ENCODE results near the gene NPBWR2. TPM values are rescaled to one million over a fixed set of nuclear protein-coding genes. Genes with fewer than 3 reads are reported as not detected.
A peak's percentile ranks its signal among the peaks of the same experiment; 100 is the strongest.
"Not testable (repeated sequence)": the region's sequence is repeated elsewhere in the genome, so short reads cannot be mapped to it uniquely, and the experiment has no call there.

The NPBWR2 gene
- total RNA-seq, 4 donors from 2014 or later, result not detected

GRCh38 chr20:64090165-64090564, 17.2 kb downstream of the NPBWR2 start:
- Histone ChIP-seq H3K4me3 (no peak overlapping the region), H3K27me3 (peaks cover 0 to 22% of the 10 kb centered on the region in 2 donors), H3K27ac (no peak overlapping the region), H3K4me1 (no peaks in the 10 kb centered on the region), H3K36me3 (no peaks in the 10 kb centered on the region), H3K9me3 (peaks cover 0 to 12% (median 0%) of the 10 kb centered on the region in 4 donors)
- 42 to 64% methylated on average over 10 of the region's 10 CpGs for WGBS, 2 donors
- TF ChIP-seq POLR2A (IDR thresholded peaks at IDR 0.05), result no peak
- TF ChIP-seq CTCF (IDR thresholded peaks at IDR 0.05), result no peak
- TF ChIP-seq EP300 (IDR thresholded peaks at IDR 0.05), result no peak
- no peak for DNase-seq (ENCODE audit: low spot score in 2 of 2)

- Histone ChIP-seq H3K9me3 (peaks cover 0 to 12% (median 0%) of the 10 kb centered on the region in 4 donors), H3K27me3 (peaks cover 0 to 32% of the 10 kb centered on the region in 2 donors), H3K4me1 (peaks cover 0 to 13% (median 3%) of the 10 kb centered on the region in 4 donors)
- DNase-seq (ENCODE audit: low spot score in 2 of 2); H3K27ac ChIP-seq; H3K36me3 ChIP-seq; H3K4me3 ChIP-seq: not testable (repeated sequence)
Measured at GRCh38 chr20:64088586-64088985, 18.8 kb downstream of the NPBWR2 start.

GRCh38 chr20:64087226-64087825, 20.0 kb downstream of the NPBWR2 start:
- WGBS, 2 donors, result 93 to 96% methylated on average over 10 to 11 of the region's 36 CpGs
- Histone ChIP-seq H3K4me1 (peaks cover 0 to 26% (median 9%) of the 10 kb centered on the region in 4 donors), H3K27me3 (peaks cover 0 to 37% of the 10 kb centered on the region in 2 donors), H3K9me3 (peaks cover 0 to 12% (median 0%) of the 10 kb centered on the region in 4 donors)
- not testable (repeated sequence) for H3K4me3 ChIP-seq; DNase-seq (ENCODE audit: low spot score in 2 of 2); H3K27ac ChIP-seq; H3K36me3 ChIP-seq

- Histone ChIP-seq H3K4me1 (peaks cover 0 to 28% (median 9%) of the 10 kb centered on the region in 4 donors), H3K27ac (no peak overlapping the region), H3K9me3 (peaks cover 0 to 12% (median 0%) of the 10 kb centered on the region in 4 donors), H3K27me3 (peaks cover 0 to 37% of the 10 kb centered on the region in 2 donors), H3K36me3 (no peaks in the 10 kb centered on the region), H3K4me3 (no peak overlapping the region)
- TF ChIP-seq POLR2A (IDR thresholded peaks at IDR 0.05), result no peak
- TF ChIP-seq EP300 (IDR thresholded peaks at IDR 0.05), result no peak
- no peak for TF ChIP-seq CTCF (IDR thresholded peaks at IDR 0.05)
- 88 to 90% methylated on average over 10 to 11 of the region's 11 CpGs for WGBS, 2 donors
- DNase-seq (ENCODE audit: low spot score in 2 of 2), result no peak
Measured at GRCh38 chr20:64086801-64087200, 20.6 kb downstream of the NPBWR2 start.

- 0 to 5% methylated on average over 2 to 17 of the region's 23 CpGs for WGBS, 2 donors
- H3K36me3 ChIP-seq, result no peaks in the 10 kb centered on the region
- peaks cover 0 to 12% (median 0%) of the 10 kb centered on the region in 4 donors for H3K9me3 ChIP-seq
- peaks cover 0 to 37% of the 10 kb centered on the region in 2 donors for H3K27me3 ChIP-seq
- H3K4me3 ChIP-seq, result no peak overlapping the region
- no peak for DNase-seq (ENCODE audit: low spot score in 2 of 2)
- H3K27ac ChIP-seq, result no peak overlapping the region
- peaks cover 0 to 45% (median 9%) of the 10 kb centered on the region in 4 donors for H3K4me1 ChIP-seq
- no peak for TF ChIP-seq EP300 (IDR thresholded peaks at IDR 0.05)
- TF ChIP-seq POLR2A (IDR thresholded peaks at IDR 0.05), result no peak
- TF ChIP-seq CTCF (IDR thresholded peaks at IDR 0.05), result no peak
Measured at GRCh38 chr20:64084685-64085152, 22.6 kb downstream of the NPBWR2 start.

- Histone ChIP-seq H3K27ac (no peak within 1 kb of the TSS), H3K27me3 (peaks cover 0 to 37% of the 10 kb centered on the region in 2 donors), H3K4me1 (peaks cover 0 to 51% (median 13%) of the 10 kb centered on the region in 4 donors), H3K4me3 (peak within 1 kb of the TSS; percentile 30 to 58 (median 39)), H3K9me3 (peaks cover 0 to 12% (median 0%) of the 10 kb centered on the region in 4 donors), H3K36me3 (no peaks in the 10 kb centered on the region)
- DNase-seq (ENCODE audit: low spot score in 2 of 2), result no peak
- peak in 1 of 5 experiments; percentile 3 for TF ChIP-seq CTCF (IDR thresholded peaks at IDR 0.05)
- TF ChIP-seq POLR2A (IDR thresholded peaks at IDR 0.05), result no peak
- 7 to 9% methylated on average over 20 to 25 of the region's 86 CpGs for WGBS, 2 donors
Measured at GRCh38 chr20:64083804-64084684, 23.3 kb downstream of the NPBWR2 start, which contains the start of gene LKAAEAR1. LKAAEAR1 (minus strand) TSS chr20:64084398; CDS start chr20:64084219, 179 bp downstream.
